Measurements from ENCODE around the gene SLC13A2. TPM values are rescaled to one million over a fixed set of nuclear protein-coding genes. Genes with fewer than 3 reads are reported as not detected.
"Not testable (repeated sequence)": the region's sequence is repeated elsewhere in the genome, so short reads cannot be mapped to it uniquely, and the experiment has no call there.

SLC13A2 gene
- total RNA-seq, 4 donors from 2014 or later: 0.34 TPM; not detected in 3

DNA sequence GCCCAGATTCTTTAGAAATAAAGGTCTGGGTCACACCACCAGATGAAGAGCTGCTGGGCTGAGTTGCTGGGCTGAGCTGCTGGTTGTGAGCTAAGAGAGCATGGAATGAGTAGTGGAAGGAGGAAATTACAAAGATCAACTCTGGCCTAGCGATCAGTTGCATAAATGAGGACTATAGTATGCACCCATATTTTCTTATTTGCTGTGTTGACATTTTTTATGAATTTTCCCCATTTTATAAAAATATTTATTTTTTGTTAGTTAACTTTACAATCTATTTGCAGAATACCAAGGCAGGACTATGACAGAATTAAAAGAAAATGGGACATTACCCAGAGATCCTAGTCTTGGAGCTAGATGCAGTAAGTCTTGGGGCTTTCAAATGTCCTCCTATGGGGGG lies 23.6 kb upstream of the SLC13A2 start:
- no peaks in the 10 kb centered on the region for H3K36me3 ChIP-seq
- in situ Hi-C loops (cut with MboI; ENCODE audit: low sequenced_read_pairs in 4 of 4) (loop anchor here in 1 of 4 donors (5.0 kb wide), 1 partner anchor 53 kb away; no protein-coding TSS in a partner anchor), intact Hi-C loops (cut with DNase I; ENCODE audit: low total_unique reads) (no loop called here)
- no peaks in the 10 kb centered on the region for H3K4me1 ChIP-seq
- H3K27ac ChIP-seq: no peak overlapping the region
- no peak overlapping the region for H3K4me3 ChIP-seq
- no peak for TF ChIP-seq POLR2A (IDR thresholded peaks at IDR 0.05)
- TF ChIP-seq, protein P1, sequence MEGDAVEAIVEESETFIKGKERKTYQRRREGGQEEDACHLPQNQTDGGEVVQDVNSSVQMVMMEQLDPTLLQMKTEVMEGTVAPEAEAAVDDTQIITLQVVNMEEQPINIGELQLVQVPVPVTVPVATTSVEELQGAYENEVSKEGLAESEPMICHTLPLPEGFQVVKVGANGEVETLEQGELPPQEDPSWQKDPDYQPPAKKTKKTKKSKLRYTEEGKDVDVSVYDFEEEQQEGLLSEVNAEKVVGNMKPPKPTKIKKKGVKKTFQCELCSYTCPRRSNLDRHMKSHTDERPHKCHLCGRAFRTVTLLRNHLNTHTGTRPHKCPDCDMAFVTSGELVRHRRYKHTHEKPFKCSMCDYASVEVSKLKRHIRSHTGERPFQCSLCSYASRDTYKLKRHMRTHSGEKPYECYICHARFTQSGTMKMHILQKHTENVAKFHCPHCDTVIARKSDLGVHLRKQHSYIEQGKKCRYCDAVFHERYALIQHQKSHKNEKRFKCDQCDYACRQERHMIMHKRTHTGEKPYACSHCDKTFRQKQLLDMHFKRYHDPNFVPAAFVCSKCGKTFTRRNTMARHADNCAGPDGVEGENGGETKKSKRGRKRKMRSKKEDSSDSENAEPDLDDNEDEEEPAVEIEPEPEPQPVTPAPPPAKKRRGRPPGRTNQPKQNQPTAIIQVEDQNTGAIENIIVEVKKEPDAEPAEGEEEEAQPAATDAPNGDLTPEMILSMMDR (IDR thresholded peaks at IDR 0.05 in 4 of 5, conservative IDR thresholded peaks at IDR 0.05 in 1 of 5): no peak
- no peaks in the 10 kb centered on the region for H3K9me3 ChIP-seq
- peaks cover 0 to 2% (median 0%) of the 10 kb centered on the region in 3 donors for H3K27me3 ChIP-seq
- ATAC-seq (no peak), DNase-seq (no peak)

DNA sequence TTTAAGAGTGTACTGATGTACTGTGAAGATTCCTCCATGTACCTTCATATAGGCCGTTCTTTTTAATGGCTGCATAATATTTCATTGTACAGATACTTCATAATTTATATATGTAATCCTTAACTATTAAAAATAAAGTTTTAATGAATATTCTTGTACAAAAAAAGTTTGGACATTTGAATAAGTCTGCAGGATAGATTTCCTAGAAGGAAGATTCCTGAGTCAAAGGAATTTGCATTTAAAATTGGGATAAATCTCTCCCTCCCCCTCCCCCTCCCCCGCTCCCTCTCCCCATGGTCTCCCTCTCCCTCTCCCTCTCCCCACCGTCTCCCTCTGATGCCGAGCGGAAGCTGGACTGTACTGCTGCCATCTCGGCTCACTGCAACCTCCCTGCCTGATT lies 15.6 kb upstream of the SLC13A2 start:
- Histone ChIP-seq H3K27ac (no peak overlapping the region), H3K27me3 (peaks cover 0 to 5% (median 0%) of the 10 kb centered on the region in 3 donors), H3K9me3 (no peaks in the 10 kb centered on the region), H3K4me1 (no peaks in the 10 kb centered on the region), H3K4me3 (no peak overlapping the region), H3K36me3 (no peaks in the 10 kb centered on the region)
- TF ChIP-seq, protein P1 (IDR thresholded peaks at IDR 0.05 in 4 of 5, conservative IDR thresholded peaks at IDR 0.05 in 1 of 5): no peak
- TF ChIP-seq POLR2A (IDR thresholded peaks at IDR 0.05): no peak
- DNase-seq (no peak), ATAC-seq (no peak)
- in situ Hi-C loops (cut with MboI; ENCODE audit: low sequenced_read_pairs in 4 of 4): no loop called here
- intact Hi-C loops (cut with DNase I; ENCODE audit: low total_unique reads): no loop called here

DNA sequence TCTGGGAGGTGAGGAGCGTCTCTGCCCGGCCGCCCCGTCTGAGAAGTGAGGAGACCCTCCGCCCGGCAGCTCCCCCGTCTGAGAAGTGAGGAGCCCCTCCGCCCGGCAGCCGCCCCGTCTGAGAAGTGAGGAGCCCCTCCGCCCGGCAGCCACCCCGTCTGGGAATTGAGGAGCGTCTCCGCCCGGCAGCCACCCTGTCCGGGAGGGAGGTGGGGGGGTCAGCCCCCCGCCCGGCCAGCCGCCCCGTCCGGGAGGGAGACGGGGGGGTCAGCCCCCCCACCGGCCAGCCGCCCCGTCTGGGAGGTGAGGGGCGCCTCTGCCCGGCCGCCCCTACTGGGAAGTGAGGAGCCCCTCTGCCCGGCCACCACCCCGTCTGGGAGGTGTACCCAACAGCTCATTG lies 14.6 kb upstream of the SLC13A2 start:
- in situ Hi-C loops (cut with MboI; ENCODE audit: low sequenced_read_pairs in 4 of 4); H3K9me3 ChIP-seq; H3K36me3 ChIP-seq; H3K4me3 ChIP-seq; ATAC-seq; H3K27ac ChIP-seq; H3K27me3 ChIP-seq; DNase-seq; H3K4me1 ChIP-seq; intact Hi-C loops (cut with DNase I; ENCODE audit: low total_unique reads): not testable (repeated sequence)

DNA sequence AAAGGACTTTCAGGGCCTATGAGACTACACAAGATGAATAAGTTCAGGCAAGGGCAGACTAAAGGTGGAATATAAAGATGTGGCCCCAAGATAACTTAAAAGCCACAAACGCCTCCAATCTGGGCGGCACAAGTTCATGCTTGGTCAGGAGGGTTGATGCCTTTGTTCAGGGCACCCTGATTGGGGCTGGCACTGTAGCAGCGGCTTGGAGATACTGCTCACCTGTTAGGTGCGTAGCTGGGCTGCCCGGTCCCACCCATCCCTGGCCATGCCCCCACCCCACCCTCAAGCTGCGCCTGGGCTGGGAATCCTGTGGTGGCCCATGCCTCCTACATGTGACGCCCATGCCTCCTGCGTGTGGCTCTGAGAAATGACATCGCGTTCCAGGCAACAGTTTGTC lies 12.5 kb upstream of the SLC13A2 start:
- ATAC-seq (no peak), DNase-seq (no peak)
- intact Hi-C loops (cut with DNase I; ENCODE audit: low total_unique reads): no loop called here
- in situ Hi-C loops (cut with MboI; ENCODE audit: low sequenced_read_pairs in 4 of 4): no loop called here
- Histone ChIP-seq H3K9me3 (no peaks in the 10 kb centered on the region), H3K27ac (no peak overlapping the region), H3K4me1 (no peaks in the 10 kb centered on the region), H3K4me3 (no peak overlapping the region), H3K27me3 (peaks cover 0 to 8% (median 0%) of the 10 kb centered on the region in 3 donors), H3K36me3 (no peaks in the 10 kb centered on the region)
- no peak for TF ChIP-seq POLR2A (IDR thresholded peaks at IDR 0.05)
- TF ChIP-seq, protein P1 (IDR thresholded peaks at IDR 0.05 in 4 of 5, conservative IDR thresholded peaks at IDR 0.05 in 1 of 5): no peak

DNA sequence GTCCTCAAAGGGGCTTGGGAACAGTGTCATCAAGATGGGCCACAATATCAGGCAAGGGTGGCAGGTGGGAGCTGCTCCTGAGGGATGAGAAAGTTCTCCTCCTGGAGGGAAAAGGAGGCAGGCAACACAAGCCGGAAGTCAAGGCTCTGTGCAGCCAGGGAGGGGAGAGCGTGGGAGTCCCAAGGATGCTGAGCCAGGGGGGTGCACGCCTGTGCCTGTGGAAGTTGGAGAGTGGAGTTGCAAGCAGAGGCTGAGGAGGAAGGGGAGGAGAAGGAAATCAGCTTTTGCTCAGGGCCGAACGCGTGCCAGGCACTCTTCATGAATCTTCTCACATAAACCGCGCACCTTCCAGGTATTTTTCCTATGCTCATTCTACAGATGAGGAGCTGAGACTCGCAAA lies 7.4 kb upstream of the SLC13A2 start:
- Histone ChIP-seq H3K27me3 (peaks cover 0 to 13% (median 8%) of the 10 kb centered on the region in 3 donors), H3K4me1 (no peaks in the 10 kb centered on the region), H3K4me3 (no peak overlapping the region), H3K27ac (no peak overlapping the region), H3K36me3 (no peaks in the 10 kb centered on the region), H3K9me3 (no peaks in the 10 kb centered on the region)
- no peak for ATAC-seq
- intact Hi-C loops (cut with DNase I; ENCODE audit: low total_unique reads) (no loop called here), in situ Hi-C loops (cut with MboI; ENCODE audit: low sequenced_read_pairs in 4 of 4) (no loop called here)
- TF ChIP-seq, protein P1 (IDR thresholded peaks at IDR 0.05 in 4 of 5, conservative IDR thresholded peaks at IDR 0.05 in 1 of 5): no peak
- TF ChIP-seq POLR2A (IDR thresholded peaks at IDR 0.05): no peak
- DNase-seq: no peak

All from gastrocnemius medialis (tissue), 4 donors.